EH (cell line): Measurements from ENCODE around the gene RELT.

Source experiments
- DNase-seq: peaks from one replicate; pipeline ENCODE4 v3.0.0-alpha.2; 2015; ENCODE audit warnings: low read depth

The RELT gene

DNA sequence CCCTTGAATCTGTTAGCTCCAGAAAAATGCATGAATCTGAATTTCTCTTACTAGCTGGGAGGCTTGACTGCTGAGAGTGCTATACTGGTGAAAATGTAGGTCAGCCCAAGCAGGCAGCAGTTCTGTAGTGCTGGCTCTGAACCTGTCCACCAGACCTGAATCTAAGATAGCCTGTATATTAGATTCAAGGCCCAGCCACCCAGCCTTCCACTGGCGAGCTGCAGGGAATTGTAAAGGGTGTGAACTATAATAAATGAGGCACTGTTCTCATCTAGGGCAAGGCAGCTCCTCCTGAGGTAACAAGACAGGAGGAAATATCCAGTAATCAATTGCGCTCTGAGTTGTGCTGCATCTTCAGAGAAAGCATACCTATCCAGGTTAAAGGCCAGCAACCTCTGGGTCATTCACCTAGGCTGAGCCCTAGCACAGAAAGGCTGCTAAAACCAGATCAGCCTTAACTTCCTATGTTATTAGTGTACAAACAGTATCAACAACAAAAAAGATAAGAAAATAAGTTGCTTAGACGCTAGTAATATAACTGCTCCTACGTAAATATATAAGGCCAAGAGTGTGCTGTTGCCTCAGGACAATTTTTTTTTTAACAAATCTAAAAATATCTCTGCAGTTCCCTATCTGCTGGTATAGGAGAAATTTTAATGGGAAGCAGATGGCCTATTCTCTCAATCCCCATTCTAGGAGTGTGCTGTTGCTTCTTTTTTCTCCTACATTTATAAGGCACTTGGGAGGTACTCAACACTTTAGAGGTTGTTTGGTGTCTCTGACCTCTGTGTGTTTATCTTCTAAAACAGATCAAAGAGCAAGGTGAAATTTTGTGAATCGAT, 63.0 kb downstream of the RELT start:
- DNase-seq = peak; percentile 78

DNA sequence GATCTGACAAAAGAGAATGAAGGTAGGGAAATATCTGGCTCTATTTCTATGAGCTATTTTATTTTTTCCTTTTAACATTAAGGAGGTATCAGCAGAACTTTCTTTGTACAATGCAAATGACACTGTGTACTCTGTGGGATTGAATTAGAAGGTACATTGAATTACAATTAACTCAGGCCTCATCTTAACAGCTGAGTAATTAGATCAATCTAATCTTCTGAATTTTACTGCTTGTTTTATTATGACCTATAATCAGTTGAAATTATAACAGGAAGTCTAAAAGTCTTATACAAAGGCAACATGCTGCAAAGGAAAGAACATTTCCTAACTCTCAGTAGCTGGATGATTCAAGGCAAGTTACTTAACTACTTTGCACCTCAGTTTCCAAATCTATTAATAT, 69.8 kb downstream of the RELT start:
- DNase-seq = no peak

DNA sequence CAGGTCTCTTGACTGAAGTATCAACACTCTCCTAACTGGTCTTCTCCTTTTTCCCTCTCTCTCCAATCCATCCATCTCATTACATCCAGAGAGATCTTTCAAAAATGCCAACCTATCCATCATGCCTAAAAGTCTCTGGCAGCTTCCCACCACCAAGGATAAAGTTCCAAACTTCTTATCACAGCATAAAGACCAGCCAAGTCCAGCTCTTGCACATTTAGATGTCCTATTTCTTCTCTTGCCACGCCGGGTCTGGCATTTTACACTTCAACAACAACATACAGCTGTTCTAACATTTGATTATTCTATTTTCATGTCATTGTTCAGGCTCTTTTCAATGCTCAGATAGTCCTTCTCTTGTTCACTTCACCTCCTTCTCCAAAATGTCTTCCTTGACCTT, 70.6 kb downstream of the RELT start:
- no peak for DNase-seq
